NCI-H1930 (cell line): Measurements from ENCODE around the gene GOLGA8B.
"Not testable (repeated sequence)": the region's sequence is repeated elsewhere in the genome, so short reads cannot be mapped to it uniquely, and the experiment has no call there.

Experiments
- DNase-seq, 2 experiments: peaks; one replicate each; lab custom pipeline; 2025; lab: John Stamatoyannopoulos, UW

GOLGA8B gene, protein sequence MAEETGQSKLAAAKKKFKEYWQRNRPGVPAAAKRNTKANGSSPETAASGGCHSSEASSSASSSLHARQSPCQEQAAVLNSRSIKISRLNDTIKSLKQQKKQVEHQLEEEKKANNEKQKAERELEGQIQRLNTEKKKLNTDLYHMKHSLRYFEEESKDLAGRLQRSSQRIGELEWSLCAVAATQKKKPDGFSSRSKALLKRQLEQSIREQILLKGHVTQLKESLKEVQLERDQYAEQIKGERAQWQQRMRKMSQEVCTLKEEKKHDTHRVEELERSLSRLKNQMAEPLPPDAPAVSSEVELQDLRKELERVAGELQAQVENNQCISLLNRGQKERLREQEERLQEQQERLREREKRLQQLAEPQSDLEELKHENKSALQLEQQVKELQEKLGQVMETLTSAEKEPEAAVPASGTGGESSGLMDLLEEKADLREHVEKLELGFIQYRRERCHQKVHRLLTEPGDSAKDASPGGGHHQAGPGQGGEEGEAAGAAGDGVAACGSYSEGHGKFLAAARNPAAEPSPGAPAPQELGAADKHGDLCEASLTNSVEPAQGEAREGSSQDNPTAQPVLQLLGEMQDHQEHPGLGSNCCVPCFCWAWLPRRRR

DNA sequence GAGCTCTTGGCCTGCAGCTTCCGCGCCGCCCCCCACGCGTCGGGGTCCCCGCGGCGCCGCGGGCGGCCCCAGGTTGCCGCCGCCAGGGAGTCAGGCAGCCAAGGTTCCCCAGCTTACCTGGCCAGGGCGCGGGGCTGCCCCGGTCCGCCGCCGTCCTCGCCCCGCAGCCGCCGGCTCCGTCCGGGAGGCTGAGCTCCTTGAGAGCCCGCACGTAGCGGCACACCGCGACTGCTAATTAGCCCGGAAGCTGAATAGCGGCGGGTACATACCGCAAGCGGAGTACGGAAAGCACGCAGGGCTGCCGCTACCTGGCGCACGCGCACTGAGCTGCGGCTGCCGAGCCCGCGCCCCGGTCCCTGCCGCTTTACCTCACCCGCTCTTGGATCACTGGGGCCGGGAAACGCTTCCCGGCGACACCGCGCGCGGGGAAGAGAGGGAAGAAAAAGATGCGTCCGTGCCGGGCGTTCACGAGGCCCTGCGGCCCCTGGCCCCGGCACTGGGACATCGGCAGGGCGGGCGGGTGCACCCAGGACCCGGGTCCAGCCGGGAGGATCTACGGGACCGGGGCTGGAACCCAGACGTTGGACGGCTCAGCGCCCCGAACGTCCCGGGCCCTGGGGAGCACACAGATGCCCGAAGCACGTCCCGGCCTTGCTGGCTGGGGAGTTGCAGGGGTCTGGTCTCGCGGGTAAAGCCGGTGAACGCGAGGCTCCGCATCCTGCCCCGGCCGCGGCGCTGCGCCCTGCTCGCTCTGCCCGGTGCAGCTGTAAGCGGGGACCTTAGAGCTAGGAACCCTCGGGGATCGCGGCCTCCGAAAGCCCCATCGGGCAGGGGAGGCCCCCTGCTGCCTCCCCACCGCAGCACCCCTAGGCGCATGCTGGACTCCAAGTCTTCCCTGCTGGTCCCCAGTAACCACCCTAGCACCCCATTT lies at the start of gene GOLGA8B:
TSS of gene GOLGA8B (minus strand) at position 253 of the 931 bp plus-strand sequence. CDS start 47,739 bp downstream, outside the sequence.
- peak; percentile 38 to 57 for DNase-seq

DNA sequence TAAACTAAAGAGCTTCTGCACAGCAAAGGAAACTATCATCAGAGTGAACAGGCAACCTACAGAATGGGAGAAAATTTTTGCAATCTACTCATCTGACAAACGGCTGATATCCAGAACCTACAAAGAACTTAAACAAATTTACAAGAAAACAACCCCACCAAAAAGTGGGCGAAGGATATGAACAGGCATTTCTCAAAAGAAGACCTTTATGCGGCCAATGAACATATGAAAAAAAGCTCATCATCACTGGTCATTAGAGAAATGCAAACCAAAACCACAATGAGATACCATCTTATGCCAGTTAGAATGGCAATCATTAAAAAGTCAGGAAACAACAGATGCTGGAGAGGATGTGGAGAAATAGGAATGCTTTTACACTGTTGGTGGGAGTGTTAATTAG lies 49.7 kb upstream of the GOLGA8B start:
- DNase-seq = not testable (repeated sequence)

DNA sequence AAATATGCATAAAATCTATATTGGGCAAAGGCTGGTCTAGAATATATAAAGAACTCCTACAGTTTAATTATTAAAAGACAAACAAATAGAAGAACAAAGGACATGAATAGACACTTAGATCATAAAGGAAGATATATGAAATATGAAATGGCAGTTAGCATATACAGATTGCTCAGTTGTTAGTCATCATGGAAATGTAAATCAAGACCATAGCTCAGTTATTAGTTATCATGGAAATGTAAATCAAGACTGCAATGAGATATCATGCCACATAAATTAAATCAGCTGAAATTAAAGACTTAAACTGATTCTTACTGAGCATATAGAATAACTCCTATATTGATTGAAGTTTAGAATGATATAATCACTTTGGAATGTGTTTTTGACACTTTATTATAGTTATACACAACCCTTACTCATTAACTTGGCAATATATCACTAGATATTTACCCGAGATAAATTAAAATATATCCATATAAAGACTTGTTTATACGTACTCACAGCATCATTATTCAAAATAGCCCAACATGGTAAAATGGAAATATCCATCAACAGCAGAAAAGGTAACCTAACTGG lies 45.2 kb upstream of the GOLGA8B start:
- DNase-seq = no peak

DNA sequence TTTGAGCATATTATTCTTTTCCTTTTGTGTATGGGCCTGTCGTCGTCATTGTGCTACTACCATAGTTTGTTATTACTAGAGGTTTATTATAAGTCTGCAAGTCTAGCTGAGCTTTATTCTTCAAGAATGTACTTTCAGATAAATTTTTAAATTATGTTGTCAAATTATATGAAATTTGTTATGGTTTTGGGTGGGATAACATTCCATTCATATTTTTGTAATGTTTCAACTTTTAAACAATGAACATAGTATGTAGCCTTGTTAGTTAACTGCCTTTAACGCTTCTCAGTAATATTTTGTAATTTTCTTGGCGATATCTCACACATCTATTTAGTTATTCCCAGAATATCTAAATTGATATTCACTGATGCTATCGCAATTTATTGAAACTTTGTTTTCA lies 41.6 kb upstream of the GOLGA8B start:
- DNase-seq = no peak

DNA sequence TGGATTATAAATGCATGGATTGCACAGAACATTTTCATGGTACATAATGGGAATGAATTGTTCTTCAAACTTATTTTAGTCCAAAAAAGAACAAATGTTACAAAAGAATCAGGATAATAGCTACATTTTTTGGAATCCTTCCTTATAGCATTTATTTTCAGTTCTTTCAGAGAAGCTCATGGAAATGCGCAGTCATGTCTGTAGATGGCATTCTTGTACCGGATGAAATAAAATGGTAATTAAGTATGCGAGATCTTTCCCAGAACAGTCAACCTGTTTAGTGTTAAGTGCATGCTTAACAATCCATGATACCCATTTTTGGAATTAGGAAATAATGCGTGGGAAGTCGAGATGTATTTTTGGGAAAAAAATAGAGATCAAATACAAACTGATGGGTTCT lies 38.2 kb upstream of the GOLGA8B start:
- no peak for DNase-seq

DNA sequence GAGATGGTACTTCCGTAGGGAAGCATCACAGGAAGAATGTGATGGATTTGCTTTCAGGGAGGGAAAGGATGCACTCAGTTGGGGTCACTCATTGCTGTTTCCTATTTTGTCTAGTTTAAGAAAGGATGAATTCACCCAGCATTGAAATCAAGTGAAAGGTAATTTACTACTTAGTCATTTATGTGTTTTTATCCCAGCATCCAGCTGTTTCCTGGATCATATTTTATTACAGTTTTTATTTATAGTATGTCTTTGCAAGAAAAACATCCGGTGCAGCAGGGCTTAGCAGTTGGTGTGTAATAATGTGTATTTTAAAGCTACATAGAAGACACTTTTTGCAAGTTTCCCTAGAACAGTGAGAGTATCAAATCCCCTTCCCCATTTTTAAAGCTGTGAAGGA lies 37.4 kb upstream of the GOLGA8B start:
- no peak for DNase-seq

DNA sequence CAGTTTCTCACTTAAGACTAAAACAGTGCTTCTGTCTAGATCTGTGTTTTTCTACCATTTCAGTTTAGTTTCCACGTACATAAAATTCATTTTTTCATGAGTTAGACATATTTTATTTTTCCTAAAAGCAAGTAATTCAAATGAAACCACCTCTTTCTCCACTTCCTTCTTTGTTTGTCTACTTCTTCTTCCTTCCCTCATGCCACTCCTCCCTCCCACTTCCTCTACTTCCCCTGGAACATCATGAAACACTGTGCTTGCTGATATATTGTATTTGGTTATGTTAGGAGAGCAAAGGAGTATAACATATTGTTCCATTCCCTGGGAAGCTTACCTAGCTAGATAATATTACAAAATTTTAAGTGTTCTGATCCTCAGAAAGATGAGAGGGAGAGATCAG lies 36.7 kb upstream of the GOLGA8B start:
- DNase-seq = no peak

DNA sequence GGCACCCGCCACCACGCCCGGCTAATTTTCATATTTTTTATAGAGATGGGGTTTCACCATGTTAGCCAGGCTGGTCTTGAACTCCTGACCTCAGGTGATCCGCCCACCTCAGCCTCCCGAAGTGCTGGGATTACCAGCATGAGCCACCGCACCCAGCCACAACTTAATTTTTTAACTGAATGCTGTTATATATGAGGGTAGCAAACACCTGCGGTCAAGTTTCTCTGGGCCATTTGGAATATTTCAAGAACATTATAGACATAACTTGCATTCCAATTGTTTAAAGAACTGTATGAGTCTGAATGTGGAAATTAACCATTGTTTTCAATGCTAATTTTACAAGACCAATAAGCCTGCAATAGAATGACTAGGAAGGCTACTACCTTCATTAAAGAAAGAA lies 35.7 kb upstream of the GOLGA8B start:
- no peak for DNase-seq

DNA sequence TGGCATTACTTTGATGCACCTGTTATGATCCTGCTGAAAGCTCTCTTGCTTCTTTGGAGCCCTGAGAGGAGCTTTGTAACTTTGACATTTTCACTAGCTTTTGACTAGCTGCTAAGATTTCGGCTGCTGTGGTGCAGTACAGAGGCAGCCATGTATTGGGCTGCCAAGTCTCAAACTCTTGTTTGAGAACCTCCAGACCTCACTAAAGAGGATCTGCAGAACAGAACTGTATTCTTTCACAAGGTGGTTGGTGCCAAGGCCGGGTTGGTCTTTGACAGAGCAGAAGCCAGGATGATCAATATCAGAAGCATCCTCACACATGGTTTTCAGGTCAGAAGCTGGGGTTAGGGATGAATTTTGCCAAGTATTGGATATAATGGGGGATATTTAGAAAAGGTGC lies 34.6 kb upstream of the GOLGA8B start:
- DNase-seq = no peak

DNA sequence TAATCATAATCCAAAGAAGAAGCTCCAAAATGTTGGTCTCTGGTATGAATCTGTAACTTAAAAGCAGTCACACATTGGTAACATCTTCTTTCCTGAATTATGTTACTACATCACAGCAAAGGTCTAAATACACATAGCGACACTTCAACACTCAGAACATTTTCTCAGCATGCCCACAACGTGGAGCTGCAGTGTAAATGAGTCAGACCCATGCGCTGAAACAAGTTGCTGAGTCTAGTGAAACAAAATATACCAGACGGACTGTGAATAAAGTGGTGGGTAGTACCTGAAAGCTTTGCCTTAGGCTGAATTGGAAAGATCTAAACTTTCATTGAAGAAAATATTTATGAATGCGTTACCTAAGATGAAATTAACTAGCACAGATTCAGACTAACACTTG lies 33.2 kb upstream of the GOLGA8B start:
- no peak for DNase-seq

DNA sequence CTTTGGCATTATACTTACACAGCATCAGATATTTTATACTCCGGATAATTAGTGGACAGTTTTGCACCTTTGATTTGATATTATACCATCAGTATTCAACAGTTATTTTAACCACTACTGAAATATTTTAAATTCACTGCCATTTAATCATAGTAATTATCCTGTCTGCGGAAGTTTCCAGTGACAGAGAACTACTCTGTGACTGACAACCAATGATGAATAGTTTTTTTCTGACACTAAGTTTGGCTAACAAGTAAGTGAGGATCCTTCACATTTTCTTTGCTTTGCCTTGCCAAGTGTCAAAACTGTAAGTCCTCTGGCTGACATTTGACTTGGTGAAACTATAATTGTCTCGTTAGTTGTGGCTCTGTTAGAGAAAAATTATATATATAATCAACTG lies 30.5 kb upstream of the GOLGA8B start:
- DNase-seq = no peak

DNA sequence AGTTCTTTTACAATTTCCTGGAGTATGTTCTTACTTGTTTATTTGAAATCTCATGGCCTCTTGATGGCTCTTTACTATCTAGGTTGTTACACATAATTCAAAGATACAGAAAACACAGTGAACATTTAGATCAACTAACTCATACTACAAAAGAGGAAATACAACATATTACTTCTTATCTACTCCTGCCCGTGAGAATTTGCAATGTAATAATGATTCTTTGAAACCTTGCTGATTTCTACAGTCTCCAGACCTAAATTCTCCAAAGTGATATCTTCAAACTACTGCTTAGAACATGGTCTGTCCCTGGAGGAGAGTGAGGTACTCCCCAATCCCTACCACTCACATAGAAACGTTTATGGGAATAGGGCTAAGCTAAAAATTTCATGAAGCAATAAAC lies 29.9 kb upstream of the GOLGA8B start:
- no peak for DNase-seq

DNA sequence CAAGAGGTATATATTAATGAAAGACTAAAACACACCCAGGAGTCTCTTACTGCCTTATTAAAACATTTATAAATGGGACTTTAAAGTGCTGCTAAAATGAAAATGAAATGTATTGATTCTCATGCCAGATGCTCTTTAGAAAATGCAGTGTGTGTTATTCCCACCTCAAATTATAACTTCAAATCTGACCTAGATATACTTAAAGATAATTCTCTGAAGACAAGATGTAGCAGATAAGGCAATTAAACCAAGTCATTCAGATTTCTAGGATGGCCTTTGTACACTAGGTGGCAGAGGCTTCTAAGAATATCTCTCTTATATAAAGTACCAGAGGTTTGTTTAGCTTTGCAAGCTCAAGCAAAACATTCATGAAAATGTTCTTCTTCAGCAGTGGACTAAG lies 26.9 kb upstream of the GOLGA8B start:
- no peak for DNase-seq

DNA sequence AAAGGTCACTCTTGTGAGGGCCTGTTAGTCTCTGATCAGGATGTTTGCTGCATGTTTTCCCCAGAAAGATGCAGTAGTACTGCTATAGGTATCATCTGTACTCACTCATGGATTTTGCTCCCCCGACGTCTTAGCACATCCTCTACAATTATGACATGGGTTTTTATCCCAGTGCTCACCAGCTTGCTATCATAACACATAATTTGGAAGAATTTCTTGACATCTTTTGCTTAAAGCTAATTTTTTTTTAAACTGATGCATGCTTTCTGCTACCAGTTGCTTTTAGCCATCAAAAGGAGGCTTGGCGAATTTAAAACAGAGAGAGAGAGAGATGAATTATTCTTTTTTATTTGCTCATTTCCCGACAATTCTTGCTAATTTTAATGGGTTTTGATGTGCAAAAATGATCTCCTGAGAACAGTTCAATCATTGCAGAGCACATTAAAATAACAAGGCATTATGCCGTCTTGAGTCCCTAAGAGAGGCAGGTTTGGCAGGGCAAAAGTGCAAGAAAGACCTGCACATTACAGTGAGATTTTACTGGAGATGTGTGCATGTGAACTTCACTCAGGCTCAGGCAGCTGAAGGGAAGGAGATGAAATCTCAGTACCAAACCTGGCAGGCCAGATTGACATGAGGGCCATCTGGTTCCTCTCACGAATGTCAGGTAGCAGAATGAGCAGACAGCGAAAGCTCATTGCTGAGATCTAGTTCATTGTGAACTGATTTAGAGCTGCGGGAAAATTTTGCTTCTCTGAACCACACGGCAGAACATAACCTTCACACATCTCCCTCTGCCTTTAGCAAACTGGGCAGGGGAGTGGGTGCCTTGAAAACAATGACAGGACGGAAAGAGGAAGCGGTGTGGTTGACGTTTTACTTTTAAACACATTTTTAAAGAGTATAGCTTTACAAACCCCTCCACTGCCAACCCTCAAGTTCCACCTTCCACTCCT lies 25.9 kb upstream of the GOLGA8B start:
- DNase-seq = no peak

DNA sequence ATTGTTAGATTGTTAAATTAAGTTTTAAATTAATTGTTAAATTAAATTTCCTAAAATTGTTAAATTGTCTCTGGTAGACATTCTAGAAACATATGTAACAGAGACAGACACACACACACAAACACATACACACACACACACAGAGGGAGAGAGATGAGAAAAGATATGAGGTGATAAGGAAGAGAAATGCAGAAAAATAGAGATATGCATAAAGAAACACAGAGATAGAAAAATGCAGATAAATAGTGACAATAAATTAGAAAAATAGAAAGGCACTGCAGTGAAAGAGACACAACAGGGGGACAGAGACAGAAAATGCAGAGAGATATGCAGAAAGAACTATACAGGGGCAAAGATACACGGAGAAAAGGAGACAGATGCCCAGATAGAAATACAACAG lies 25.1 kb upstream of the GOLGA8B start:
- DNase-seq = no peak

DNA sequence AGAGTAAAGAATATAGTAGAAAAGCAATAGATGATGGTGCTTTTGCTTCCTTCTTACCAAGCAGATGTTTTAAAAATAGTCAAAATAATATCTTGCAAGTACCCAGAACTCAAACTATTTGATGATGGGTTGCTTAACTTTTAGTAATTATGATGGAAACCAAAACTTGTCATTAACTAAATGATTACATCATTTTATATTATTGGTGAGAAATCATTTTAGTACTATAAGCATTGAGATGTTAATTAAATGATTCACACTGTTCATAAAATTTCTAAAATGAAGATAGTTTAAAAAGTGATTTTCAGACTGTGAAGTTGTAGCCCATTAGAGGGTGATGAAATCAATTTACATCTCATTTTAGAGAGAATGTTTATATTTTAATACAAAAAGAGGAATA lies 24.4 kb upstream of the GOLGA8B start:
- DNase-seq = no peak

DNA sequence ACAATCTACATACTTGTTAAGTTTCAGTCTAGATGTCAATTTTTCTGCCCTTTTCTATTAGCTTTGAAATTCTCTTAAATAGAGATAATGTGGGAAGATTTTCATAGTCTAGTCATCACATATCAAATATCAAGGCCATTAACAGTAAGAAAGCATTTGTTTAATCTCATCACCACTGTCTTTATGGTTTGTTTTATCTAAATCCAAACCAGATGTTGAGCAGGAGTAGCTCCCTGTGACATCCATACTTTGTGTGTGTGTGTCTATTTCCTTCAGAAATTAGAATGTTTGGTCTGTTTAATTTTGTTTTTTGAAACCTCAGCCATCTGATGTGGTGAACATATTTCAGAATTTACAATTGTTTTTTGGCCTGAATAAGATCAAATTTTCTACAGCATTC lies 23.1 kb upstream of the GOLGA8B start:
- no peak for DNase-seq

DNA sequence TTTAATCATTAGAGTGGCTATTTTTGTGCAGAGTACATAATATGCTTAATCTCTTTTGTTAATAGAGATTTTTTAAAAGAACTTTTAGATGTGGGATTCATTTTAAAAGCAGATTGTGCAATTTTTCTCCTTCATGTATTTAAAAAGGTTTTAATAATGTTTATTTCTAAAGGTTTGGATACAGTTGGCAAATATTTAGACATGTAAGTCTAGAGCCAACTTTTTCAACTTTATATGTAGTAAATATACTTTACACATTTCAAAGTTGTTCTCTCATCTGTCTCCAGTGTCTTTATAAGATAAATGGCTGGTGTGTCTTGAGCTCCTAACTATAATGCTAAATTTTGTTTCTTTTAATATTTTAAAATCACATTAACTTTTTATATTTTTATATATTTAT lies 22.7 kb upstream of the GOLGA8B start:
- no peak for DNase-seq

DNA sequence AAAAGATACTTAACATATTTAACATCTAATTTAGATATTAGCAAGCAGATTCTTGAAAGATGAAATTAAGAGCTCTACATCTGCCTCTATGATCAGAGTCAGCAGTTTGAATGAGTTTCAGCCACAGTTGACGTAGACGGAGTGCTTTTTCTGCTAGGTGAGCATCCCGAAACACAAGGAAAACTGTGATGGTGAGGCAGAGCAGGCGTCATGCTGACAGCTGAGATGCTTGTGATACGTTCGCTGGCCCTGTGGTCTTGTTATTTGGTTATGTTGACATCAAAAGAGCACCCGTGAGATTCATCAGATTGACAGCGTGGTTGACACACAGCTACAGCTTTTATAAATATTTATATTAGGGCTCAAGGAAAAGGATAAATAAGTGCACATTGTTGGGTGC lies 19.6 kb upstream of the GOLGA8B start:
- DNase-seq = no peak

DNA sequence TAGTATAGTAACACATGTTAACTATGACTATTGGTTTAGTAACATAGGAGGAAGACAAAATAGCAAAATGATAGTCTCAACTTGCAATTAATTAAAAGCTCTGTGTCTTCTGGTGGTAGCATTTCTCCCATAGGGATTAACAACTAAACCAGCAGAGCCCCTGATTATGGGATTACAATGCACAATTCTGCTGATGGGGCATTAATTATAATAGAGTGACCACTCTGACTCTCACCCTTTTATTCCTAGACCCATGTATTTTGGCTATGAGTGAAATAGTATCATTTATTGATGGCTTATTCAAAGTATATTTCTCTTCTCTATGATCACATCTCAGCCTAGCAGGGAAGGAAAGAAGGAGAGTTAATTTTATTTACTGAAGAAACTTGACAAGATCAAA lies 17.5 kb upstream of the GOLGA8B start:
- DNase-seq = no peak
